ENCODE measurements around the gene TRIM37.

- TF ChIP-seq CTCF (IDR thresholded peaks at IDR 0.05; ENCODE audit: control extremely low read depth in 1 of 3, insufficient read depth in 1 of 3, low read depth in 1 of 3, low read length in 3 of 3): no peak
- no peak for TF ChIP-seq ZNF274 (IDR thresholded peaks at IDR 0.05; ENCODE audit: borderline replicate concordance, extremely low read depth, low read length)
- TF ChIP-seq RAD21 (IDR thresholded peaks at IDR 0.05 in 1 of 2, conservative IDR thresholded peaks at IDR 0.05 in 1 of 2; ENCODE audit: low read depth in 2 of 2, low read length in 2 of 2): no peak
- TF ChIP-seq CBX8 (IDR thresholded peaks at IDR 0.05; ENCODE audit: borderline replicate concordance, low read depth, low read length): no peak
Measured at GRCh38 chr17:59151591-59151990, 44.9 kb upstream of the TRIM37 start.

Measured in H1 (cell line).